A673 (cell line): Measurements from ENCODE around the gene RERGL. TPM values are rescaled to one million over a fixed set of nuclear protein-coding genes. Genes with fewer than 3 reads are reported as not detected.

Source experiments
- BruUV-seq: library from RNA; stranded (reverse); fragments of 400-500 nt; replicated peaks from 2 replicates; lab custom pipeline; 2021; lab: Mats Ljungman, UMichigan
- CTCF ChIA-PET: fragments of 300-600 bp; sonication (Branson Sonifier 250); formaldehyde crosslinking; loops from one replicate; lab custom pipeline; 2022; ENCODE audit warnings: antibody characterized with exemption; lab: Charles Lee
- POLR2A ChIA-PET: fragments of 300-600 bp; sonication (Branson Sonifier 250); formaldehyde crosslinking; loops from one replicate; lab custom pipeline; 2022; ENCODE audit warnings: antibody characterized with exemption; ENCODE audit not compliant: low non-redundant PET; lab: Charles Lee
- DNase-seq: peaks from one replicate; pipeline ENCODE4 v3.0.0-alpha.2; 2015; ENCODE audit warnings: low spot score
- H3K27ac ChIP-seq: fragments of 200-600 bp; sonication (generic); 2 replicates; pipeline ENCODE4 v1.5.1; 2016; ENCODE audit warnings: mixed run types, low read depth, mild to moderate bottlenecking, mixed read lengths, antibody characterized with exemption, low read length; ENCODE audit not compliant: poor library complexity, severe bottlenecking
- H3K27me3 ChIP-seq: fragments of 200-600 bp; sonication (generic); replicated peaks from 2 replicates; pipeline ENCODE4 v1.6.1; 2017; ENCODE audit warnings: mixed run types, low read depth, mild to moderate bottlenecking, mixed read lengths, antibody characterized with exemption, low read length; ENCODE audit not compliant: insufficient read depth, poor library complexity
- H3K36me3 ChIP-seq: fragments of 200-600 bp; sonication (generic); 2 replicates; pipeline ENCODE4 v1.6.1; 2016; ENCODE audit warnings: mixed run types, mild to moderate bottlenecking, mixed read lengths, antibody characterized with exemption, low read length; ENCODE audit not compliant: insufficient read depth, poor library complexity, severe bottlenecking
- H3K4me1 ChIP-seq: fragments of 200-600 bp; sonication (generic); 2 replicates; pipeline ENCODE4 v1.6.1; 2017; ENCODE audit warnings: mixed run types, mild to moderate bottlenecking, mixed read lengths, antibody characterized with exemption, low read length; ENCODE audit not compliant: insufficient read depth, poor library complexity, severe bottlenecking
- H3K4me3 ChIP-seq: fragments of 200-600 bp; sonication (generic); 2 replicates; pipeline ENCODE4 v1.5.1; 2016; ENCODE audit warnings: low read depth, mixed run types, mild to moderate bottlenecking, mixed read lengths, low read length; ENCODE audit not compliant: poor library complexity, severe bottlenecking
- H3K9me3 ChIP-seq: fragments of 200-600 bp; sonication (generic); 2 replicates; pipeline ENCODE4 v1.6.1; 2016; ENCODE audit warnings: mixed run types, low read depth, mild to moderate bottlenecking, mixed read lengths, antibody characterized with exemption, low read length; ENCODE audit not compliant: poor library complexity, severe bottlenecking
- EZH2 ChIP-seq: fragments of 200-600 bp; sonication (generic); IDR thresholded peaks from 2 replicates; pipeline ENCODE4 v1.6.1; 2017; ENCODE audit warnings: borderline replicate concordance, low read depth, mild to moderate bottlenecking, mixed read lengths, antibody characterized with exemption, low read length; ENCODE audit not compliant: poor library complexity, severe bottlenecking
- intact Hi-C: fragments of 100-400 bp; cut with micrococcal nuclease; formaldehyde crosslinking; loops from one replicate; pipeline ENCODE4 v1.10.0; 2022; ENCODE audit not compliant: unreplicated experiment
- total RNA-seq: library from RNA; stranded (reverse); gene quantifications from 2 replicates; pipeline ENCODE4 v1.2.3, GENCODE V29; 2021
- TF ChIP-seq, protein P1 (sequence below): fragments of 300-800, 200-600 bp; sonication (generic); conservative IDR thresholded peaks from 2 replicates; pipeline ENCODE4 v1.5.1; 2017; ENCODE audit warnings: low read depth, mild to moderate bottlenecking, antibody characterized with exemption, low read length, moderate library complexity, mixed read lengths

RERGL gene
- total RNA-seq, 1 experiment from 2014 or later, result not detected

DNA sequence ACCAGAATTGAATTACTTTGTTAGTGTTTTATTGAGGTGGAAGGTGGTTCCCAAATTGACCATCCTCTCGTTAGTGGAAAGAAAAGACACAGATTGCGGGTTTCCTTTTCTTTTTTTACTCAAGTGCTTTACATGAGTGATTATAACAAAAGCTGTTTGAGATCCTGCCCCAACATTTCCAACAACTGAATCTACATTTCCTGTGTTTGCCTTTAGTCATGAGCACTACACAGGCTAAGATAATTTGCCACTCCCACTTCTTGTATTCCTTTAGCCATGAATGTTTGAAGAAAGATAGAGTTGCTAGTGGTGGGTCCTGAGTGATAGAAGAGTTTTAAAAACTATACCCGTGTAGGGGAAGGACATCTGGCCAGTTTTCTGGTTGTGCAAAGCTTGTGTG is 16.0 kb downstream of the RERGL start:
- Histone ChIP-seq H3K27me3 (no peaks in the 10 kb centered on the region), H3K27ac (no peak overlapping the region), H3K4me3 (no peak overlapping the region), H3K4me1 (no peaks in the 10 kb centered on the region), H3K36me3 (no peaks in the 10 kb centered on the region), H3K9me3 (no peaks in the 10 kb centered on the region)
- ChIA-PET POLR2A (no interaction called here), CTCF (no interaction called here)
- TF ChIP-seq, protein P1, sequence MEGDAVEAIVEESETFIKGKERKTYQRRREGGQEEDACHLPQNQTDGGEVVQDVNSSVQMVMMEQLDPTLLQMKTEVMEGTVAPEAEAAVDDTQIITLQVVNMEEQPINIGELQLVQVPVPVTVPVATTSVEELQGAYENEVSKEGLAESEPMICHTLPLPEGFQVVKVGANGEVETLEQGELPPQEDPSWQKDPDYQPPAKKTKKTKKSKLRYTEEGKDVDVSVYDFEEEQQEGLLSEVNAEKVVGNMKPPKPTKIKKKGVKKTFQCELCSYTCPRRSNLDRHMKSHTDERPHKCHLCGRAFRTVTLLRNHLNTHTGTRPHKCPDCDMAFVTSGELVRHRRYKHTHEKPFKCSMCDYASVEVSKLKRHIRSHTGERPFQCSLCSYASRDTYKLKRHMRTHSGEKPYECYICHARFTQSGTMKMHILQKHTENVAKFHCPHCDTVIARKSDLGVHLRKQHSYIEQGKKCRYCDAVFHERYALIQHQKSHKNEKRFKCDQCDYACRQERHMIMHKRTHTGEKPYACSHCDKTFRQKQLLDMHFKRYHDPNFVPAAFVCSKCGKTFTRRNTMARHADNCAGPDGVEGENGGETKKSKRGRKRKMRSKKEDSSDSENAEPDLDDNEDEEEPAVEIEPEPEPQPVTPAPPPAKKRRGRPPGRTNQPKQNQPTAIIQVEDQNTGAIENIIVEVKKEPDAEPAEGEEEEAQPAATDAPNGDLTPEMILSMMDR, result no peak
- no peak for TF ChIP-seq EZH2
- BruUV-seq, result no TSS peak
- intact Hi-C loops, result no loop called here
- DNase-seq, result no peak

DNA sequence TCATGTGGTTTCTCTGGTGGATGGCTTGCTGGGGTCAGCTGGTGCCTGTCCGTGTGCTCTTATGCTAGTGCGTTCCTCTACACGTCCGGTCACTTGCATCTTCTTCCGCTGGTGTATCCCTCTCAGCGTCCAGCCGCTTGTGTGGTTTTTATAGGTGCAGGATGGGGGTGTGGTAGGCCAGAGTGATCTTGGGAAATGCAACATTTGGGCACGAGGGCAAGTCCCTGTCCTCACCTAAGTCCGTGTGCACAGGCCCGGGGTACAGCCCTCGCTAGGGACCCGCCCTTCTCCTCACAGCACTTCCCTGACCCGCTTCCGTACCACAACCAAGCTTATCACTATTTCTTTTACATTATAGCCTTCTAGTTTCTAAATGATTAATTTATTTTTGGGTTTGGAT is 17.3 kb downstream of the RERGL start:
- Histone ChIP-seq H3K9me3 (no peaks in the 10 kb centered on the region), H3K27me3 (no peaks in the 10 kb centered on the region), H3K36me3 (no peaks in the 10 kb centered on the region), H3K4me3 (no peak overlapping the region), H3K27ac (no peak overlapping the region), H3K4me1 (no peaks in the 10 kb centered on the region)
- intact Hi-C loops, result no loop called here
- no peak for DNase-seq
- ChIA-PET CTCF (no interaction called here), POLR2A (no interaction called here)
- no TSS peak for BruUV-seq
- TF ChIP-seq, protein P1, result no peak
- no peak for TF ChIP-seq EZH2

DNA sequence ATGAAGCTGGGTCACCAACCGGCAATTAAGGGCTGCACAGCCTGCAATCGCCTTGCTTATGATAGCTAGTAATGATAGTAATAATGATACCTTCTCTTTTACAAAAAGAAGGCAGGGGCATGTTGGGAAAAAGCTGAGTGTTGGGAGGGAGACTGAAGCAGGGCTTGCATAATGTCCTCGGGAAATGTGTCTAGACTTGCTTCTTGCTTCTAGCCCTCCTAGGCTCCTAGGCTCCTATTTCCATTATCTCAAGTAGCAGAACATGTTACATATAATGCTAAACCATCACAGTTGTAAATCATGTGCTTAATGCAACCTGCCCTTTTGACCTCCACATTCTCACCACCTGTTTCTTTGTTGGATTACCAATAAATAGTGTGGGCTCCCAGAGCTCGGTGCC is 18.7 kb downstream of the RERGL start:
- no peaks in the 10 kb centered on the region for H3K9me3 ChIP-seq
- no TSS peak for BruUV-seq
- H3K4me1 ChIP-seq, result no peaks in the 10 kb centered on the region
- no peaks in the 10 kb centered on the region for H3K27me3 ChIP-seq
- intact Hi-C loops, result no loop called here
- no peaks in the 10 kb centered on the region for H3K36me3 ChIP-seq
- H3K4me3 ChIP-seq, result no peak overlapping the region
- ChIA-PET CTCF (no interaction called here), POLR2A (no interaction called here)
- H3K27ac ChIP-seq, result no peak overlapping the region
- DNase-seq, result no peak
- TF ChIP-seq EZH2, result no peak
- TF ChIP-seq, protein P1, result no peak
